GM18505 (cell line): Measurements from ENCODE around the gene G6PC2.

ENCODE experiments used
- ATAC-seq: cut with Tn5 transposase; IDR thresholded peaks from one replicate; pipeline ENCODE4 v1.9.1; 2021; ENCODE audit not compliant: unreplicated experiment
- POLR2A ChIP-seq: IDR thresholded peaks from 4 replicates; pipeline ENCODE4 v1.6.1; 2011; ENCODE audit warnings: borderline replicate concordance; ENCODE audit not compliant: insufficient read depth, insufficient read length; ENCODE audit errors: extremely low read depth

G6PC2 gene

GRCh38 chr2:168939918-168940317 lies 38.8 kb downstream of the G6PC2 start:
- no peak for TF ChIP-seq POLR2A
- peak; percentile 67 for ATAC-seq

GRCh38 chr2:168941297-168941696 lies 40.2 kb downstream of the G6PC2 start:
- no peak for ATAC-seq
- TF ChIP-seq POLR2A, result no peak

GRCh38 chr2:168944065-168944464 lies 43.0 kb downstream of the G6PC2 start:
- no peak for TF ChIP-seq POLR2A

GRCh38 chr2:168945508-168945907 lies 44.4 kb downstream of the G6PC2 start:
- TF ChIP-seq POLR2A, result no peak
- ATAC-seq, result no peak

More at GRCh38 chr2:168944065-168944464, 43.0 kb downstream of the G6PC2 start:
- ATAC-seq, result no peak

- TF ChIP-seq POLR2A, result no peak
- ATAC-seq, result no peak
Measured at GRCh38 chr2:168948621-168949212, 47.6 kb downstream of the G6PC2 start.

- ATAC-seq, result no peak
- TF ChIP-seq POLR2A, result no peak
Measured at GRCh38 chr2:168949324-168949723, 48.2 kb downstream of the G6PC2 start.

GRCh38 chr2:168951871-168952270 lies 50.8 kb downstream of the G6PC2 start:
- ATAC-seq, result no peak
- TF ChIP-seq POLR2A, result no peak

GRCh38 chr2:168952424-168952823 lies 51.3 kb downstream of the G6PC2 start:
- ATAC-seq, result no peak
- TF ChIP-seq POLR2A, result no peak

GRCh38 chr2:168954256-168954655 lies 53.2 kb downstream of the G6PC2 start:
- ATAC-seq, result no peak
- no peak for TF ChIP-seq POLR2A

- TF ChIP-seq POLR2A, result no peak
- ATAC-seq, result no peak
Measured at GRCh38 chr2:168955321-168955720, 54.2 kb downstream of the G6PC2 start.

- no peak for ATAC-seq
- no peak for TF ChIP-seq POLR2A
Measured at GRCh38 chr2:168956392-168956791, 55.3 kb downstream of the G6PC2 start.
